Left forelimb (tissue), 1 donor: ENCODE results near the gene TMEM130.
"Not testable (repeated sequence)": the region's sequence is repeated elsewhere in the genome, so short reads cannot be mapped to it uniquely, and the experiment has no call there.

Experiments
- DNase-seq: peaks from one replicate; pipeline ENCODE4 v3.0.0-alpha.2; 2018; ENCODE audit warnings: low spot score

The TMEM130 gene

DNA sequence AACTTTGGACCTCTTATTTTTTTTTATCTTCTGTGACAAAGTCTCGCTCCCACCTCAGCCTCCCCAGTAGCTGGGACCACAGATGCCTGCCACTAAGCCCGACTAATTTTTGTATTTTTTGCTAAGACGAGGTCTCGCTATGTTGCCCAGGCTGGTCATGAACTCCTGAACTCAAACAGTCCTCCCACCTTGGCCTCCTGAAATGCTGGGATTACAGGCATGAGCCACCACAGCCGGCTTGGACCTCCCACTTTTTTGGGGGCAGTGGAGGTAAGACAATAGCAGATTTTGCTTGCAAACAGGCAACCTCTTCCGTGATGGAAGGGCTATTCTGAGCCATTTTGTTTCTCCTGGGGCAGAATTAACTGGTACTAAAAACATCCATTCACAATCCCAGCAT, 7.3 kb upstream of the TMEM130 start:
- no peak for DNase-seq

- DNase-seq, result no peak
Measured at GRCh38 chr7:98875501-98875900, 5.7 kb upstream of the TMEM130 start.

DNA sequence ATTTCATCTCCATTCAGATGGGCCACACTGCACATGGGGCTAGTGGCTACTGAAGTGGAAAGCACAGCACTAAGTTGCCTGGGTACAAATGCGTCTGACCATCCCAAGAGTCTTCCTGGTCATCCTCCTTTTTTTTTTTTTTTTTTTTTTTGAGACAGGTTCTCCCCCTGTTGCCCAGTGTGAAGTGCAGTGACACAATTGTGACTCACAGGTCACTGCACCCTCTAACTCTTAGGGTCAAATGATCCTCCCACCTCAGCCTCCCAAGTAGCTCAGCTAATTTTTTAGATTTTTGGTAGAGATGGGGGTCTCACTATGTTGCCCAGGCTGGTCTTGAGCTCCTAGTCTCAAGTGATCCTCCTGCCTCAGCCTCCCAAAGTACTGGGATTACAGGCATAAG, 5.1 kb upstream of the TMEM130 start:
- DNase-seq, result no peak

GRCh38 chr7:98873610-98874009, 3.8 kb upstream of the TMEM130 start:
- DNase-seq, result not testable (repeated sequence)

GRCh38 chr7:98872328-98872924, 2.6 kb upstream of the TMEM130 start:
- no peak for DNase-seq

- DNase-seq, result no peak
Measured at GRCh38 chr7:98870807-98871491, 1.1 kb upstream of the TMEM130 start.

DNA sequence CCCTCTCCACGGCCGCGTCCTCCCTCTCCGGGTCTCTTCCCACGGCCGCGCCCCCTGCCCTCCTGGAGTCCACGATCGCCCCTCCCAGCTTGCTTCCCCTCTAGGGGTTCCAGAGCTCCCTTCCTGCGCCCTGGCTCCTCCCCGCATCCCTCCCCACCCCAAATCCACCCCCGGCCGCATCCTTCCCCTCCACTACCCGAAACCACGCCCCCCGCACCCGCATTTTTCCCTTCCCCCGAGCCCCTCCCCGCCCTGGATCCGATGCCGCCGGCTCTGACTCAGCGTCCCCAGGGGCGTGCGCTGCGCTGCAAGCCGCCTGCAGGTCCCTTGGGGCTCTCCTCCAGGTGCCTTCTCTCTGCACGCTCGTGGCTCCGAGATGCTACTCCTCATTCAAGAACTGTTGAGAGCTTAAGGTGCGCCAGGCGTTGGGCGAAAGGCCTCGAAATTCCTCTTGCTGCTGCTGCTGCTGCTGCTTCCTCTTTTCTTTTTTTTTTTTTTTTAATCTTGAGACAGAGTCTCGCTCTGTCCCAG, 372 bp upstream of the TMEM130 start:
- no peak for DNase-seq

DNA sequence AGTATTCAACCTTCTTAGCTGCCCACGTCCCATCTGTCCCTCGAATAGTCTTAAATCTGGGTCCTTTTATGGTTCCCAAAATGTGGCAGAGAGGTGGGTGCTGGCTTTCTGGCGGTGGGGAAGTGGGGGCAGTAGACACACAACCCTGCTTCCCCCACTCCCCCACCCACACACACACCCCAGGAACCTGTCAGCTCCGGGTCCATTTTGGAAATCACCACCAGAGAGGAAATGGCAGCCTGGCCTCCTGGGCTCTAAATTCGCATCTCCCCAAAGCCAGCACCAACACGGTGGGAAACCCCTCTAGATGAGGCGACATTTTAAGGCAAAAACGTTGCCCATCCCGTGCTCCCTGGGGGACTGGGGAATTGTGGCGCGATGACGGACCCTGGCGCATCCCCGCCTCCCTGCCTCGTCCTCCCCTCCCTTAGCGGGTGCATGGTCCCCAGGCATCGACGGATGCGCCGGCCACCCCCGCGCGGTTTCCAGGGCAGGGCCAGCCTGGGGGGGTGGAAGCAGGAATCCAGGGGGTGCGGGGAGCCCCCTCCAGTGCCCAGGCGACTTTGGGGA, 702 bp downstream of the TMEM130 start:
- DNase-seq, result peak; percentile 37

GRCh38 chr7:98868450-98868849, 1.4 kb downstream of the TMEM130 start:
- no peak for DNase-seq

DNA sequence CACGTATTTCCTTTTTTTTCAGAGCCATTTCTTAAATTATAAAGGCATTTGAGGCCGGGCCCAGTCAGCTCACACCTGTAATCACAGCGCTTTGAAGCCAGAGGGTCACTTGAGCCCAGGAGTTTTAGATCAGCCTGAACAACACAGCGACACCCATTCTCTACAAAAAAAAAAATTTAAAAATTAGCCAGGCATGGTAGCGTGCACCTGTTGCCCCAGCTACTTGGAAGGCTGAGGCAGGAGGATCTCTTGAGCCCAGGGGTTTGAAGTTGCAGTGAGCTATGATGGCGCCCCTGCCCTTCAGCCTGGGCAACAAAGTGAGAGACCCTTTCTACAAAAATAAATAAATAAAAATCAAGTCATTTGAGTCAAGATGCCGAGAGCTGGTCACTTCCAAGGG, 3.0 kb downstream of the TMEM130 start:
- DNase-seq, result no peak

DNA sequence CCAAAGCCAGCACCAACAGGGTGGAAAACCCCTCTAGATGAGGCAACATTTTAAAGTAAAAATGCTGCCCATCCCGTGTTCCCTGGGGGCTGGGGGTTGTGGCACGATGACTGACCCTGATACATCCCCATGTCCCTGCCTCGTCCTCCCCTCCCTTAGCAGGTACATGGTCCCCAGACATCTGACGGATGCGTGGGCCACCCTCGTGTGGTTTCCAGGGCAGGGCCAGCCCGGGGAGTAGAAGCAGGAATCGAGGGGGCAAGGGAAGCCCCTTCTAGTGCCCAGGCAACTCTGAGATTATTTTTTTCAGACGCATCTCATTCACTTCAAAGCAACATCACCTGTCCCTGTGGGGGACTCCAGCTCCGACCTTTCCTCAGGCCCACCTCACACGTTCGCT, 3.5 kb downstream of the TMEM130 start:
- peak; percentile 52 for DNase-seq

DNA sequence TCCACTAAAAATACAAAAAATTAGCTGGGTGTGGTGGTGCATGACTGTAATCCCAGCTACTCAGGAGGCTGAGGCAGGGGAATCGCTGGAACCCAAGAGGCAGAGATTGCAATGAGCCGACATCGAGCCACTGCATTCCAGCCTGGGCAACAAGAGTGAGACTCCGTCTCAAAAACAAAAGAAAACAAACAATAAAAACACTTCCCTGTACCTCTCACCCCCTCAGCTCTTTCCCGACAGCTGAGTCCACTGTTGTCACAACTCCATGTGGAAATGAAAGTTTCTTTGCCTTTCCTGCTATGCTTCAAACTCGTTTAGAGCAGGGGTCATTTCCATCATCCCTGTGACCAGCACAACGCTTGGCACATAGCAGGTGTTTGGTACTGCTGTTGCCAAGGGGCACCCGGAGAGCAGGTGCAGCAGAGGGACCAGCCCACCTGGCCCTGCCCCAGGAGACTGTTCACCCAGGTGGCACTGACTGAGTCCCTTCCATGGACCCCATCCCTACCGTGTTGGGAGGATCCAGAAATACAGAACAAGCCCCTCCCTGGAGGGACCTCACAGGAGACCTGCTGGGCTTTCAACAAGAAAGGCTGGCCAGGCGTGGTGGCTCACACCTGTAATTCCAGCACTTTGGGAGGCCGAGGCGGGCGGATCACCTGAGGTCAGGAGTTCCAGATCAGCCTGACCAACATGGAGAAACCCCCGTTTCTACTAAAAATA, 4.9 kb downstream of the TMEM130 start:
- peak; percentile 60 for DNase-seq

- no peak for DNase-seq
Measured at GRCh38 chr7:98863601-98864000, 6.2 kb downstream of the TMEM130 start.

GRCh38 chr7:98862716-98863420, 6.9 kb downstream of the TMEM130 start:
- no peak for DNase-seq

DNA sequence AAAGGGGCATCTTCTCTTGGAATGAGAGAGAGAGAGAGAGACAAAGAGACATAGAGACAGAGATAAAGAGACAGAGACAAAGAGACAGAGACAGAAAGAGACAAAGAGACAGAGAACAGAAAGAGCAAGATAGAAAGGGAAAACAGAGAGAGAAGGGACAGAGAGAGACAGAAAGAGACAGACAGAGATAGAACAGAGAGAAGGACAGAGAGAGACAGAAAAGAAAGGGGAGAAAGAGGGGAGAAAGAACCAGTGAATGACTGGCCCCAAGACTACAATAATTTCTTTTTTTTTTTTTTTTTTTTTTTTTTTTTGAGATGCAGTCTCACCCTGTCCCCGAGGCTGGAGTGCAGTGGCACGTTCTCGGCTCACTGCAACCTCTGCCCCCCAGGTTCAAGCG, 7.6 kb downstream of the TMEM130 start:
- DNase-seq, result no peak

- DNase-seq, result no peak
Measured at GRCh38 chr7:98860071-98860470, 9.7 kb downstream of the TMEM130 start.

- DNase-seq, result no peak
Measured at GRCh38 chr7:98855610-98856422, 14.0 kb downstream of the TMEM130 start.

DNA sequence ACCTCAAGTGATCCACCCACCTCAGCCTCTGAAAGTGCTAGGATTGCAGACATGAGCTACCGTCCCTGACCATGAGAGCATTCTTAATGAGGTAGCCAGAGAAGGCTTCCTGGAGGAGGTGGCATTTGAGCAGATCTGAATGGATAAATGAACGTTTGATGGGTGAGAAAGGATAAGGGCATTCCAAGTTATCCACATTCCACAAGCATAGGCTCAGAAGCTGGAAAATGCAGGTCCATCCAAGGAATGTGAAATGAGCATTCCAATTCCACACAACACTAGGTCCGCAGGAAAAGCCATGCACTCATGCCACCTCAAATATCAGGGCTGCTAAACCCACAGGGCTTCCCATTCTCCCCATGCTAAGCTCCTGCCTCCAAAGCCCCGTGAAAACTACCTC, 17.0 kb downstream of the TMEM130 start:
- no peak for DNase-seq

GRCh38 chr7:98848918-98849317, 20.9 kb downstream of the TMEM130 start:
- DNase-seq, result no peak

DNA sequence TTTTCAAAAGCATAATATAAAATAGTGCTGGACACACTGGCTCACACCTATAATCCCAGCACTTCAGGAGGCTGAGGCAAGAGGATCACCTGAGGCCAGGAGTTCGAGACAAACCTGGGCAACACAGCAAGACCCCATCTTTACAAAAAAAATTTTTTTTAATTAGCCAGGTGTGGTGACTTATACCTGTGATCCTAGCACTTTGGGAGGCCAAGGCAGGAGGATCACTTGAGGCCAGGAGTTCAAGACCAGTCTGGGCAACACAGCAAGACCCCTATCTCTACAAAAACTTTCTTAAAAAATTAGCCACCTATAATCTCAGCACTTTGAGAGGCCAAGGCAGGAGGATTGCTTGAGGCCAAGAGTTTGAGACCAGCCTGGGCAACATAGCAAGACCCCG, 27.3 kb downstream of the TMEM130 start:
- DNase-seq, result not testable (repeated sequence)
